Measurements from ENCODE around the gene ZNF644.

ZNF644 gene

GRCh38 chr1:91014475-91014874 lies 7.4 kb downstream of the ZNF644 start:
- H3K4me3 ChIP-seq (ENCODE audit: low read length): no peak overlapping the region
- no peak for DNase-seq (ENCODE audit: low read depth)
- TF ChIP-seq, protein P1, sequence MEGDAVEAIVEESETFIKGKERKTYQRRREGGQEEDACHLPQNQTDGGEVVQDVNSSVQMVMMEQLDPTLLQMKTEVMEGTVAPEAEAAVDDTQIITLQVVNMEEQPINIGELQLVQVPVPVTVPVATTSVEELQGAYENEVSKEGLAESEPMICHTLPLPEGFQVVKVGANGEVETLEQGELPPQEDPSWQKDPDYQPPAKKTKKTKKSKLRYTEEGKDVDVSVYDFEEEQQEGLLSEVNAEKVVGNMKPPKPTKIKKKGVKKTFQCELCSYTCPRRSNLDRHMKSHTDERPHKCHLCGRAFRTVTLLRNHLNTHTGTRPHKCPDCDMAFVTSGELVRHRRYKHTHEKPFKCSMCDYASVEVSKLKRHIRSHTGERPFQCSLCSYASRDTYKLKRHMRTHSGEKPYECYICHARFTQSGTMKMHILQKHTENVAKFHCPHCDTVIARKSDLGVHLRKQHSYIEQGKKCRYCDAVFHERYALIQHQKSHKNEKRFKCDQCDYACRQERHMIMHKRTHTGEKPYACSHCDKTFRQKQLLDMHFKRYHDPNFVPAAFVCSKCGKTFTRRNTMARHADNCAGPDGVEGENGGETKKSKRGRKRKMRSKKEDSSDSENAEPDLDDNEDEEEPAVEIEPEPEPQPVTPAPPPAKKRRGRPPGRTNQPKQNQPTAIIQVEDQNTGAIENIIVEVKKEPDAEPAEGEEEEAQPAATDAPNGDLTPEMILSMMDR (conservative IDR thresholded peaks at IDR 0.05; ENCODE audit: low read depth, low read length): no peak

DNA sequence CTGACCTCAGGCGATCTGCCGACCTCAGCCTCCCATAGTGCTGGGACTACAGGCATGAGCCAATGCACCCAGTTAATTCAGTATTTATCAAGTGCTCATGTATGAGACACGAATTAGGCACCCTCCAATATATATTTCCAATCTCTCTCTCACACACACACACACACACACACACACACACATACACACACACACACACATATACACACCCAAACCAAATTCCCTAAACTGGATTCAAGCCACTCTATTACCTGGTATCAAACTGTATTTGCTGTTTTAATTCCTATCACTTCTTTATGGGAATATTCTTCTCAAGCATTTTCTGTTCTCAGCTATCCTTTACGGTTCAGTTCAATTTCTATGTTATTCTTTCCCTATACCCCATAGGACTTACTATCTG lies 8.5 kb downstream of the ZNF644 start:
- TF ChIP-seq, protein P1 (conservative IDR thresholded peaks at IDR 0.05; ENCODE audit: low read depth, low read length): no peak
- DNase-seq (ENCODE audit: low read depth): no peak
- no peak overlapping the region for H3K4me3 ChIP-seq (ENCODE audit: low read length)

DNA sequence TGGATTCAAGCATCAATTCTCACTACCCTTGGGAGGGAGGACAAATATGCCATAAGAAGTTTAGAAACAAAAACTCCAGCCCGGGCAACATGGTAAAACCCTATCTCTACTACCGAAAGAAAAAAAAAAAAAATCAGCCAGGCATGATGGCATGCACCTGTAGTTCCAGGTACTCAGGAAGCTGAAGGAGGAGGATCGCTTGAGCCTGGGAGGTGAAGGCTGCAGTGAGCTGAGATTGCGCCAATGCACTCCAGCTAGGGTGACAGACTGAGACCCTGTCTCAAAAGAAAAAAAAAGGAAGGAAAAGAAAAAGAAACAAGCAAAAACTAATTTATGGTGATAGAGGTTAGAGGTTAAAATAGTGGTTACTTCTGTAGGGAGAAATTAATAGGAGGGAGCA lies 9.6 kb downstream of the ZNF644 start:
- TF ChIP-seq, protein P1 (conservative IDR thresholded peaks at IDR 0.05; ENCODE audit: low read depth, low read length): no peak
- no peak overlapping the region for H3K4me3 ChIP-seq (ENCODE audit: low read length)
- DNase-seq (ENCODE audit: low read depth): no peak

GRCh38 chr1:91011726-91012125 lies 10.1 kb downstream of the ZNF644 start:
- DNase-seq (ENCODE audit: low read depth): no peak
- no peak overlapping the region for H3K4me3 ChIP-seq (ENCODE audit: low read length)
- TF ChIP-seq, protein P1 (conservative IDR thresholded peaks at IDR 0.05; ENCODE audit: low read depth, low read length): no peak

GRCh38 chr1:91007827-91008226 lies 14.0 kb downstream of the ZNF644 start:
- no peak for DNase-seq (ENCODE audit: low read depth)
- TF ChIP-seq, protein P1 (conservative IDR thresholded peaks at IDR 0.05; ENCODE audit: low read depth, low read length): no peak

DNA sequence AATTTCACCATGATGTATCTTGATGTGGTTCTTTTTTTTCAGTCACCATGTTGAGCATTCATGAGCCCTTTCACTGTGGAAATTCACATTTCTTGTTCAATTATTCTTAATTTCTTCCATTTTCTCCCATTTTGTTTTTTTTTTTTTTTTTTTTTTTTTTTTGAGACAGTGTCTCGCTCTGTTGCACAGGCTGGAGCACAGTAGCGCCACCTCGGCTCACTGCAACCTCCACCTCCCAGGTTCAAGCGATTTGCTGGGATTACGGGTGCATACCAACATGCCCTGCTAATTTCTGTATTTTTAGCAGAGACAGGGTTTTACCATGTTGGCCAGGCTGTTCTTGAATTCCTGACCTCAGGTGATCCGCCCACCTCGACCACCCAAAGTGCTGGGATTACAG lies 14.7 kb downstream of the ZNF644 start:
- no peak overlapping the region for H3K4me3 ChIP-seq (ENCODE audit: low read length)
- DNase-seq (ENCODE audit: low read depth): no peak
- TF ChIP-seq, protein P1 (conservative IDR thresholded peaks at IDR 0.05; ENCODE audit: low read depth, low read length): no peak

More at GRCh38 chr1:91007827-91008226, 14.0 kb downstream of the ZNF644 start:
- no peak overlapping the region for H3K4me3 ChIP-seq (ENCODE audit: low read length)

DNA sequence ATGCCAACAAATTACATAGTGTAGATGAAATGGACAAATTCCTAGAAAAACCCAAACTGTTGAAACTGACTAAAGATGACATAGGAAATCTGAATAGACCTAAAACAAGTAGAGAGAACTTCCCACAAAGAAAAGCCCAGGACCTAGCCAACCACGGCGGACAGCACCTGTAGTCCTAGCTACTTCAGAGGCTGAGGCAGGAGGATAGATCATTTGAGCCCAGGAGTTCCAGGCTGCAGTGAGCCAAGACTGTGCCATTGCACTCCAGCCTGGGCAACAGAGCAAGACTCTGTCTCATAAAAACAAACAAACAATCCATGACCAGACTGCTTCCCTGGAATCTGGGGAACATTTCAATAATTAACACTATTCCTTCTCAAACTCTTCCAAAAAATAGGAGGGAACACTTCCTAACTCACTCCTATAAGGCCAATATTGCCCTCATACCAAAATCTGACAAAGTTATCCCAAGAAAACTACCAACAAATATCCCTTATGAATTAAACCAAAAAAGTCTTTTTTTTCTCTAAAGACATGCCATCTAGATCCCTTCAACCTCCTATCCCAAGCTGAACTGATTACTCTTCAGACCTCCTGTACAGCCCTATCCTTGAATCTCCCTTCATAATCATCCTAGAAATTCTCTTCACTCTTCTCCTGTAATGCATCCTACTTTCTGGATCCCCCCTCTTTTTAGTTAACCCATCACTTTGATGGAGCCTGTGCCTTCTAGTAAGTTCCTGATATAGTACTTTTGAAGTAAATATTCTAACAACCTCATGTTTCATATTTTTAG lies 15.5 kb downstream of the ZNF644 start:
- H3K4me3 ChIP-seq (ENCODE audit: low read length): no peak overlapping the region
- DNase-seq (ENCODE audit: low read depth): no peak
- TF ChIP-seq, protein P1 (conservative IDR thresholded peaks at IDR 0.05; ENCODE audit: low read depth, low read length): no peak
